Gastrocnemius medialis (tissue), 4 donors: Measurements from ENCODE around the gene PRDM8.

Source experiments
- CTCF ChIP-seq, 5 experiments: fragments of 450-650 bp in 3 of 5; fragments of 200-600 bp in 2 of 5; sonication (generic) in 2 of 5; IDR thresholded peaks in 4 of 5; conservative IDR thresholded peaks in 1 of 5; 1 replicate in 4 of 5; 2 replicates in 1 of 5; pipeline ENCODE4 v1.5.1; 2016 to 2019; ENCODE audit warnings: antibody characterized with exemption in 5 of 5, mild to moderate bottlenecking in 3 of 5, moderate library complexity in 3 of 5
- POLR2A ChIP-seq, 2 donors: fragments of 450-650 bp; IDR thresholded peaks; one replicate each; pipeline ENCODE4 v1.6.1; 2017; ENCODE audit warnings: antibody characterized with exemption in 2 of 2, mild to moderate bottlenecking in 2 of 2, moderate library complexity in 2 of 2

- no peak for TF ChIP-seq CTCF (IDR thresholded peaks at IDR 0.05 in 4 of 5, conservative IDR thresholded peaks at IDR 0.05 in 1 of 5)
- no peak for TF ChIP-seq POLR2A (IDR thresholded peaks at IDR 0.05)
Measured at GRCh38 chr4:80249144-80249543, 51.8 kb downstream of the PRDM8 start.
